ENCODE data around the gene PRPS1. TPM values are rescaled to one million over a fixed set of nuclear protein-coding genes. Genes with fewer than 3 reads are reported as not detected.
A peak's percentile ranks its signal among the peaks of the same experiment; 100 is the strongest.

PRPS1 gene
- total RNA-seq, 1 donor from 2014 or later: 45.1 TPM

- TF ChIP-seq CTCF (conservative IDR thresholded peaks at IDR 0.05): no peak
- DNase-seq (ENCODE audit: extremely low spot score, unreplicated experiment): no peak
- Mint-ChIP-seq H3K36me3 (no peaks in the 10 kb centered on the region), H3K27ac (no peak overlapping the region), H3K27me3 (no peaks in the 10 kb centered on the region), H3K9me3 (no peaks in the 10 kb centered on the region), H3K4me1 (ENCODE audit: unreplicated experiment) (peaks cover 6% of the 10 kb centered on the region), H3K4me3 (no peak overlapping the region)
Observed at GRCh38 chrX:107625739-107626138, 2.6 kb upstream of the PRPS1 start.

- TF ChIP-seq CTCF (conservative IDR thresholded peaks at IDR 0.05): no peak
- Mint-ChIP-seq H3K4me3 (no peak overlapping the region), H3K4me1 (ENCODE audit: unreplicated experiment) (peaks cover 6% of the 10 kb centered on the region), H3K27me3 (no peaks in the 10 kb centered on the region), H3K27ac (no peak overlapping the region), H3K36me3 (no peaks in the 10 kb centered on the region), H3K9me3 (no peaks in the 10 kb centered on the region)
- DNase-seq (ENCODE audit: extremely low spot score, unreplicated experiment): no peak
Observed at GRCh38 chrX:107626481-107626880, 1.8 kb upstream of the PRPS1 start.

GRCh38 chrX:107626916-107627315, 1.4 kb upstream of the PRPS1 start:
- no peak for DNase-seq (ENCODE audit: extremely low spot score, unreplicated experiment)
- Mint-ChIP-seq H3K4me1 (ENCODE audit: unreplicated experiment) (peaks cover 6% of the 10 kb centered on the region), H3K4me3 (no peak overlapping the region), H3K27ac (no peak overlapping the region), H3K9me3 (no peaks in the 10 kb centered on the region), H3K27me3 (no peaks in the 10 kb centered on the region), H3K36me3 (no peaks in the 10 kb centered on the region)
- no peak for TF ChIP-seq CTCF (conservative IDR thresholded peaks at IDR 0.05)

- no peak for TF ChIP-seq CTCF (conservative IDR thresholded peaks at IDR 0.05)
- H3K9me3 Mint-ChIP-seq: peaks cover 7% of the 10 kb centered on the region
- no peaks in the 10 kb centered on the region for H3K27me3 Mint-ChIP-seq
- peaks cover 6% of the 10 kb centered on the region for H3K4me1 Mint-ChIP-seq (ENCODE audit: unreplicated experiment)
- H3K27ac Mint-ChIP-seq: peak overlapping the region; percentile 87
- peak overlapping the region; percentile 93 for H3K4me3 Mint-ChIP-seq
- H3K36me3 Mint-ChIP-seq: no peaks in the 10 kb centered on the region
- DNase-seq (ENCODE audit: extremely low spot score, unreplicated experiment): no peak
Observed at GRCh38 chrX:107628662-107629539, 591 bp downstream of the PRPS1 start.

- TF ChIP-seq CTCF (conservative IDR thresholded peaks at IDR 0.05): peak; percentile 31
- H3K36me3 Mint-ChIP-seq: no peaks in the 10 kb centered on the region
- peak overlapping the region; percentile 87 for H3K27ac Mint-ChIP-seq
- H3K27me3 Mint-ChIP-seq: no peaks in the 10 kb centered on the region
- H3K4me3 Mint-ChIP-seq: peak overlapping the region; percentile 93
- no peak for DNase-seq (ENCODE audit: extremely low spot score, unreplicated experiment)
- H3K9me3 Mint-ChIP-seq: peaks cover 7% of the 10 kb centered on the region
- peaks cover 6% of the 10 kb centered on the region for H3K4me1 Mint-ChIP-seq (ENCODE audit: unreplicated experiment)
Observed at GRCh38 chrX:107629540-107629909, 1.2 kb downstream of the PRPS1 start.
